GM18951 (cell line): ENCODE results near the gene ALK.

Experiments
- POLR2A ChIP-seq: IDR thresholded peaks from 4 replicates; pipeline ENCODE4 v1.6.1; 2011; ENCODE audit warnings: mild to moderate bottlenecking; ENCODE audit not compliant: insufficient read length, insufficient read depth; ENCODE audit errors: extremely low read depth
- in situ Hi-C: fragments of 300-500 bp; cut with MboI; formaldehyde crosslinking; loops from one replicate; pipeline ENCODE4 v1.12.0; 2022; ENCODE audit warnings: low sequenced_read_pairs, mixed read lengths, inconsistent platforms; ENCODE audit not compliant: unreplicated experiment

Gene ALK

GRCh38 chr2:29389686-29390085 lies 531.7 kb downstream of the ALK start:
- in situ Hi-C loops, result no loop called here
- TF ChIP-seq POLR2A, result no peak

DNA sequence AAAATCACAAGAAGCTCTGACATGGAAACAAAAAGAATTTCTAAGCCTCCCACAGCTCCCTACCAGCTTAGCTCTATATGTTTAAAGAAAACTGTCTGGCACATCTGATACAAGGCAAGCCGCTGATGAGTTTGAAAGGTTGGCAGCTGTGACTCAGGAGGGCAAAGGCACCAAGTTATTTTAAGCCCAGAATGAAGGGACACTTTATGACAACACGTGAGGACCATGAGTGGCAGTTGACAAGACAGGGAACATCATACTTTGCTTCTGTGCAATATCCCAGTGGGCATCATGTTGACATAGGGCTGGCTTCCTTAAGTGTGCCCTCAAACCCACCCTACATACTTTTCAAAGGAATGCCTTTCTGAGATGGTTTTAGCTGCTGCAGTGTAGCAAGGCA lies 533.3 kb downstream of the ALK start:
- in situ Hi-C loops, result no loop called here
- no peak for TF ChIP-seq POLR2A

DNA sequence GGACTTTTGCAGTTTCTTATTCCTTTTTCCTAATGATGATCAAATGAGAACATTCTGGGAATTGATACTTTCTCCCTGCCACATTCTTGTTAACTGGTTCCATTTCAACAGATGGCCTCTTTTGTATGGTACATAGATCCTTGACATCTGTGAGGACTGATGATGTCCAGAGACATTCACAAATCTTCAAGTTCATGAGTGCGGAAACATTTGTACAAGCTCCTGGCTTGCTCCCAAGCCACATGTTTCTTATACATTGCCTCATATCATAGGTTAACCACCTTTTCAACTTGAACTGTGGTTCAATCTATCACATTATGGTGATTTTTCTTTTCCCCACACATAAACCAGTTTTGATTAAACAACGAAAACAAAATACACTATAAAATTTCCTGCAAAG lies 538.9 kb downstream of the ALK start:
- in situ Hi-C loops, result no loop called here
- no peak for TF ChIP-seq POLR2A

- in situ Hi-C loops, result no loop called here
- no peak for TF ChIP-seq POLR2A
These were observed 543.6 kb downstream of the ALK start for GRCh38 chr2:29377788-29378187.

GRCh38 chr2:29376541-29376940 lies 544.8 kb downstream of the ALK start:
- no peak for TF ChIP-seq POLR2A
- in situ Hi-C loops, result no loop called here

DNA sequence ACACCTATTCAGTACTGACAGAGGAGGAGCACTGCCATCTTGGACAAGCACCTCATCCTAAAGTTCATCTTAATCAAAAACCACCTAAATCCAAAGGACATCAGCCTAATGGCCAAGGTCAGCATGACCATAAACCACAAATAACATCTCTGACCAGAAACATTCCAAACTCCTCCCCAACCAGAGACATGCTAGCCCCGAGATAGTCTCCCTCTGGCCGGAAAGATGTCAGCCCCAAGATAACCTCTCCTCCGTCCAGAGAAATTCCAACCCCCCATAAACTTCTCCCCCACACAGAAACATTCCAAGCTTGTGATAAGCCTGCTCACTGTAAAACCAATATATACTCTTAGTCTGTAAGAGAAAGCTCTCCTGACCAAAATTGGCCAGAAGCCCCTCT lies 545.5 kb downstream of the ALK start:
- TF ChIP-seq POLR2A, result no peak
- in situ Hi-C loops, result no loop called here

DNA sequence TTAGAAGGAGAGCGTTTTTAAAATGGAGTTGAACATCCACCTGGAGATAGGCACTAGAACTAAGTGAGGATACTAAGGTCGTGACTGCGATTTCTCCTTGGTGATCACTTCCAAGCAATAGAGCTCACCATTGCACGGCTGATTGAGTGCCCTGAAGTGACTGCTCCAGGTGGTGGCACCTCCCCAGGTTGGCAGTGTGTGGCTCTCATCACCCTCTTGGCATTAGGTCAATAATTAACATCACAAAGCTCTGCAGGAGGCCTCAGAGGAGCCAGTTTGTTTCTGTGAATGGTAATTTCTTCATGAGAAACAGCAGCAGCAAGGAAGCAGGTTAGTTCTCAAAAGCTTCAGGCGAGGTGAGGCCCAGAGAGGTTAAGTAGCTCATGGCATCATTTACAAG lies 546.6 kb downstream of the ALK start:
- in situ Hi-C loops, result no loop called here
- no peak for TF ChIP-seq POLR2A

DNA sequence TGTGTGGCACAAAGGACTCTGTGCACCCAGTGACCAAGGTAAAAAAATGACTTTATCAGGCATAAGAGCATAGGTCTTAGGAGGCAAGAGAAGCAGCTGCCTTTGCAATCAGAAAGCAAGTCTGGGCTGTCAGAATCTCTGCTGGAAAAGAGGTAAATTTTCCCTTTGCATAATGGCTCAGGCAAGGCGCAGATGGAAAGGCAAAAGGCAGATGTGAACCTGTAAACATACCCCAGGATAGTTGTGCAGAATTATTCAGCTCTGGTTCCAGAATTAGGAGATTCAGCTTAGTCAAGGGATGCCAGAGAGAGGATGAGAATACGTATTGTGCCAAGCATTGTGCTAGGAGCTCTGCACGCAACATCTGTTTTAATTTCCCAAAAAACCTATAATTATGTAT lies 547.5 kb downstream of the ALK start:
- no peak for TF ChIP-seq POLR2A
- in situ Hi-C loops, result no loop called here

DNA sequence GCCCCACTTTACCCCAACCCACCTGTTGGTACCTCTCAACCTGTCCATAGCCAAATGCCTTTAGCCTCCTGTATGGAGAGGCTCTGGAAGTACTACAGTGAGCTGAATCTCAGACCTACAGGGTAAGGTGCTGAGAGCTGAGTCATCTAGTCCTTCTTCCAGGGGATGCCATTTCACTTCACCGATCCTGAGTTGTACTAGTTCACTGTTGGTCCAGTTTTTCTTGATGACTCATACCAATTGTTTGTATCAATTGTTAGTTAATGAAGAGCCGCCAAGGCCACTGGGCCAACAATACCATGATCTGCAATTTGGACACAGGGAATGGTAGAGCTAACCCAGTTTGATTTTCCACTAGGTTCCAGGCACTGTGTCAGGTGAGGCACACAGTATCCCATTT lies 549.2 kb downstream of the ALK start:
- in situ Hi-C loops, result no loop called here

DNA sequence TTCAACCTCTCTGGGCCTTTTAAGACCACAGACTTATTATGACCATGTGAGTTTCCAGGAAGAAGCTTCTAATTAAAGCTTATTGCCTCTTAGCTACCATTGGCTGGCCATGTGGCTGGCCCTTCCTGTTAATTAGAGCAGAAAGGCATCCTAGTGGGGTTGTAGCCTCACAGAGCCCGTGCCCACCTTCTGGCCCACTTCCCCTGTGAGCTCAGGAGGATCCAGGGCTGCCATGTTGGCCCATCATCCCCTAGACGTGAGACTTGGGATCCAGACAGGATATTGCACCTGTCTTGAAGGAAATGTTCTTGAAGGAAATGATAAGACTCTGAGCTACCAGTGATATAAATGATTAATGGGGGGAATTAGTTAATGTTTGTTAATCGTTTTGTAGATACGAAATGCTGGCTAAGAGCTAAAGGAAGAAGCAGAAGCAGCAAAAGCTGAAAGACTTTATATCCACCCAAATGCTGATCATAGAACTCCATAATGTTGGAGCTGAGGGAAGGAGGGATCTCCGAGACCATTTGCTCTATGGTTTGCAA lies 550.7 kb downstream of the ALK start:
- in situ Hi-C loops, result no loop called here

More for the DNA sequence above, 549.2 kb downstream of the ALK start:
- TF ChIP-seq POLR2A, result no peak

DNA sequence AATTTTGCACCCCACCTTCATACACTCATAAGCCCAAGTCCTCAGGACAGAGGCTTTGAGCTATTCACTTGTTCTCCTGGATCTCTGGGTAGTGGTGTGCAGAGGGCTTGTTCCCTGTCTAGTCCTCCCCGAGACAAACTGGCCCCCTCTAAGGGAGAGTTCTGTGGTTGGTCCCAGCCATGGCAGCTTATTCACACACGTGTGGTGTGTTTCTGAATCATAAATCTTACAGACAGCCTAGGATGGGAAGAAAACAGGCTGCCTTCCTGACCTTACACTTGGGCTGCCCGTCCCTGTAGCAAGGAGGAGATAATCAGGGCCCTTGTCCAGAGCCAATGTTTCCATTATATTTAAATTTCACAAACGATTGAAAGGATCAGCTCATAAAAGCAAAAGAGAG lies 551.2 kb downstream of the ALK start:
- in situ Hi-C loops, result no loop called here
- no peak for TF ChIP-seq POLR2A

More for the DNA sequence above, 550.7 kb downstream of the ALK start:
- TF ChIP-seq POLR2A, result no peak

DNA sequence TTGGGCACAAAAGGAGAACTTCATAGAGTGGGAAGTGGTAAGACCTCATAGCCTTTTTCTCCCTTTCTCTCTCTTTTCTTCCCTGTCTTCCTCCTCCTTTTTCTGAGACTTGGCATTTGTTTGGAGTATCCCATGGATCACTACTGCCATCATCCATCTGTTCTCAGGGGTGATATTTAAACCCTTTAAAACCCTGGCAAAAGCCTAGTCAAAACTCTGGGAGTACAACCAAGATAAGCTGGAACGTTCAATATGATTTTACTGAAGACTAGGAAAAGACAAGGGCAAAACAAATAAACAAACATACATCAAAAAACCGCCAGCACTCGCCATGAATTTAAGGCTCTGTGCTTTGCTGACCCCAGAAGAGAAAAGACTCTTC lies 552.7 kb downstream of the ALK start:
- in situ Hi-C loops, result no loop called here
- no peak for TF ChIP-seq POLR2A

DNA sequence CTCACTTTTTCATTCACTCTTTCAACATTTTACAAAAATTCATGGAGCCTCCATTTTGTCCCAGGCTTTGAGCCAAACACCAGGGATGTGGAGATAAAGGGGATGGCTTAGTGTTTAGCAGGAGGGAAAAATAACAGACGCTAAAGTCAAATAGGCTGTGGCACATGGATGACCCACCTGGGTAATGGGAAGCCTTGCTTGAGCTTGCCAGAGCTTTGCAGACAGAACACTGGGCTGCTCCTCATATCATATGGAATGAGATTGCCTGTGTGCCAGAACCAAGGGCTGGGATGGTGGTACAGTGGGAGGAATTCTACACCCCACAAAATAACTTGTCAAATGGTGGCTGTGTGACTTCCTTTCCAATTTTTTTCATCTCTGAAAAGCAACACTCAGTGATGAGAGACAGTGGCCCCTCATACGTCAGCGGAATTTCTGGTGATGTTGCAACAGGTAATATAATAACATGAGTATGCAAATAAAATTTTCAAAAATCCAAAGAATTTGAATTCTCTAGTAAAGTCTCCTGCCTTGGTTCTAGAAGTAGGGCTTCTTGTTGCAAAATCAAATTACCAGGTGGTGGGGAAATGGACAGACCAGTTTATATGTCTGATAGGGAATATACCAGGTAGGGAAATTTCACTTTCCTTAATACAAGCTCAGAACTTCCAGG lies 553.3 kb downstream of the ALK start:
- no peak for TF ChIP-seq POLR2A
- in situ Hi-C loops, result no loop called here

DNA sequence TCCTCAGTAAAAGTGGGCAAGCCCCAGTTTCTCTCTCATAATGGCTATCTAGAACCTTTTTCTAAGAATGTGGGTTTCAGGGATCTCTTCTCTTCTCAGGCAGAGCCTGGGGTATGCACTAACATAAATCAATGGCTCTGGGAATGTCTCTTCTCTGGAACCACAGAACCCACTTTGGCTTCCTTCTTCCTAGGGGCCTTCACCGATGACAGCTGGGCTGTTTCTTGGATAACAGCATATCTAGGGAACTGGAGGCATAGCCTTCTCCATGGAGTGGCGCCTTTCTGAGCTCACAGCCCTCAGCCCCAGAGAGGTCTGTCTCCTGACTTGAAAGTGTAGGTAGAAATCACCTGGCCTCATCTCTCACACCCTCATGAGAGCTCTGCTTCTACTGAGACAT lies 558.3 kb downstream of the ALK start:
- in situ Hi-C loops, result no loop called here
- no peak for TF ChIP-seq POLR2A
